GM20000 (cell line): ENCODE results near the gene PCDHGB6.
A peak's percentile ranks its signal among the peaks of the same experiment; 100 is the strongest.
"Not testable (repeated sequence)": the region's sequence is repeated elsewhere in the genome, so short reads cannot be mapped to it uniquely, and the experiment has no call there.

Source experiments
- DNase-seq: peaks from one replicate; pipeline ENCODE4 v3.0.0; 2012; ENCODE audit warnings: low spot score
- TF ChIP-seq, protein P1 (sequence below): IDR thresholded peaks from 2 replicates; pipeline ENCODE4 v1.5.1; 2012; ENCODE audit warnings: mild to moderate bottlenecking, control low read depth; ENCODE audit errors: extremely low read depth, missing control alignments

Gene PCDHGB6

DNA sequence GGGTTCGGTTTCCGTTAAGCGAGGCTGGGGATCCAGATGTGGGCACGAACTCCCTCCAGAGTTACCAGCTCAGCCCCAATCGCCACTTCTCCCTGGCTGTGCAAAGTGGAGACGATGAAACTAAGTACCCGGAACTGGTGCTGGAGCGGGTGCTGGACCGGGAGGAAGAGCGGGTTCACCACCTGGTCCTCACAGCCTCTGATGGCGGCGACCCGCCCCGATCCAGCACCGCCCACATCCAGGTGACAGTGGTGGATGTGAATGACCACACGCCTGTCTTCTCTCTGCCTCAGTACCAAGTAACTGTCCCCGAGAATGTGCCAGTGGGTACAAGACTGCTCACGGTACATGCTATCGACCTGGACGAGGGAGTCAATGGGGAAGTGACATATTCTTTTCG, 24.5 kb upstream of the PCDHGB6 start:
- TF ChIP-seq, protein P1, sequence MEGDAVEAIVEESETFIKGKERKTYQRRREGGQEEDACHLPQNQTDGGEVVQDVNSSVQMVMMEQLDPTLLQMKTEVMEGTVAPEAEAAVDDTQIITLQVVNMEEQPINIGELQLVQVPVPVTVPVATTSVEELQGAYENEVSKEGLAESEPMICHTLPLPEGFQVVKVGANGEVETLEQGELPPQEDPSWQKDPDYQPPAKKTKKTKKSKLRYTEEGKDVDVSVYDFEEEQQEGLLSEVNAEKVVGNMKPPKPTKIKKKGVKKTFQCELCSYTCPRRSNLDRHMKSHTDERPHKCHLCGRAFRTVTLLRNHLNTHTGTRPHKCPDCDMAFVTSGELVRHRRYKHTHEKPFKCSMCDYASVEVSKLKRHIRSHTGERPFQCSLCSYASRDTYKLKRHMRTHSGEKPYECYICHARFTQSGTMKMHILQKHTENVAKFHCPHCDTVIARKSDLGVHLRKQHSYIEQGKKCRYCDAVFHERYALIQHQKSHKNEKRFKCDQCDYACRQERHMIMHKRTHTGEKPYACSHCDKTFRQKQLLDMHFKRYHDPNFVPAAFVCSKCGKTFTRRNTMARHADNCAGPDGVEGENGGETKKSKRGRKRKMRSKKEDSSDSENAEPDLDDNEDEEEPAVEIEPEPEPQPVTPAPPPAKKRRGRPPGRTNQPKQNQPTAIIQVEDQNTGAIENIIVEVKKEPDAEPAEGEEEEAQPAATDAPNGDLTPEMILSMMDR: no peak
- DNase-seq: no peak

GRCh38 chr5:141384471-141385267, 23.2 kb upstream of the PCDHGB6 start:
- no peak for DNase-seq
- TF ChIP-seq, protein P1: no peak

DNA sequence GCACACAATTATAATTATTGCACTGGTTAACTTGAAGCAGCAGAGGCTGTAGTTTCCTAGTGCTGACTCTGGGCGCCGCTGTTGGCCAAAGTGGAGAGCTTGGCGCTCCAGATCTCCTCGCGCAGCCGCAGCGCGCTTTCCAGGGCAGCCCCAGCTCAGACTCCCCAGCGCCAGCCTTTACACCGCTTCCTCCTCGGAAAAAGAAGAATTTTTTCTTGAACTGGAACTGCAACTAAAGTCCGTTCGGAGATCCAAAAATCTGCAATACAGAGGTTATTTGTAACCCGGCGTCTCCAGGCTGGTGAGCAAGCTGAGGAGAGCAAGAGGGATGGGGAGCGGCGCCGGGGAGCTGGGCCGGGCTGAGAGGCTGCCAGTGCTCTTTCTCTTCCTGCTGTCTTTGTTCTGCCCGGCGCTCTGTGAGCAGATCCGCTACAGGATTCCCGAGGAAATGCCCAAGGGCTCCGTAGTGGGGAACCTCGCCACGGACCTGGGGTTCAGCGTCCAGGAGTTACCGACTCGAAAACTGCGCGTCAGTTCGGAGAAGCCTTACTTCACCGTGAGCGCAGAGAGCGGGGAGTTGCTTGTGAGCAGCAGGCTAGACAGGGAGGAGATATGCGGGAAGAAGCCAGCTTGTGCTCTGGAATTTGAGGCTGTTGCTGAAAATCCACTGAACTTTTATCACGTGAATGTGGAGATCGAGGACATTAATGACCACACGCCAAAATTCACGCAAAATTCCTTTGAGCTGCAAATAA, 20.1 kb upstream of the PCDHGB6 start, which contains the start of gene PCDHGB4:
PCDHGB4 (plus strand) TSS at position 142 of the 755 bp plus-strand sequence; CDS start at position 329, 187 bp downstream.
- TF ChIP-seq, protein P1: peak; percentile 47
- not testable (repeated sequence) for DNase-seq

GRCh38 chr5:141388661-141389060, 19.2 kb upstream of the PCDHGB6 start:
- TF ChIP-seq, protein P1: no peak
- DNase-seq: no peak

- DNase-seq: no peak
- TF ChIP-seq, protein P1: no peak
Measured at GRCh38 chr5:141389153-141390042, 18.4 kb upstream of the PCDHGB6 start.

DNA sequence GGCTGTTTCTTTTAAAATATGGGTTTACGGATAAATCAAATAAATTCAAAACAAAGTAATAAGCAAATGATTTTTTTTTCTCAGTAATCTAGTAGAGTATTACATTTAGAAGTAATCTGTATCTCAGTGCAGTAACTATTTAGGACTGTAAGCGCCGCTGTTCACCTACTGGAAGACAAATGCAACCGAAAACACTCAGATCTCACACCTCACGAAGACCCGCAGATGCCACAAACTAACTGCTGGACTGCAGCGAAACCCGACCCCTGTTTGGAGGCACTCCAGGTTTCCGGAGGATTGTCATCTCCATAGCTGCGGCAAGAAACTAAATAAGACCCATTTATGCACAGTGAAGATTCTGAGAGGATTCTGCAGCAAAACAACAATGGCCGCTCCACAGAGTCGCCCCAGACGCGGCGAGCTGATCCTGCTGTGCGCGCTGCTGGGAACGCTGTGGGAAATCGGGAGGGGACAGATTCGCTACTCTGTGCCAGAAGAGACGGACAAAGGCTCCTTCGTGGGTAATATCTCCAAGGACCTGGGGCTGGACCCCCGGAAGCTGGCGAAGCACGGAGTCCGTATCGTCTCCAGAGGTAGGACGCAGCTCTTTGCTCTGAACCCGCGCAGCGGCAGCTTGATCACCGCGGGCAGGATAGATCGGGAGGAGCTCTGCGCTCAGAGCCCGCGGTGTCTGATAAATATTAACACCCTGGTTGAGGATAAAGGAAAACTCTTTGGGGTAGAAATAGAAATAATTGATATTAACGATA, 15.2 kb upstream of the PCDHGB6 start, which contains the start of gene PCDHGA8:
PCDHGA8 (plus strand) TSS at position 205 of the 770 bp plus-strand sequence; CDS start at position 386, 181 bp downstream.
- TF ChIP-seq, protein P1: no peak
- no peak for DNase-seq
